ENCODE measurements around the gene COL13A1. TPM values are rescaled to one million over a fixed set of nuclear protein-coding genes. Genes with fewer than 3 reads are reported as not detected.

The COL13A1 gene
- total RNA-seq, 1 experiment from 2014 or later, result 3.6 TPM

DNA sequence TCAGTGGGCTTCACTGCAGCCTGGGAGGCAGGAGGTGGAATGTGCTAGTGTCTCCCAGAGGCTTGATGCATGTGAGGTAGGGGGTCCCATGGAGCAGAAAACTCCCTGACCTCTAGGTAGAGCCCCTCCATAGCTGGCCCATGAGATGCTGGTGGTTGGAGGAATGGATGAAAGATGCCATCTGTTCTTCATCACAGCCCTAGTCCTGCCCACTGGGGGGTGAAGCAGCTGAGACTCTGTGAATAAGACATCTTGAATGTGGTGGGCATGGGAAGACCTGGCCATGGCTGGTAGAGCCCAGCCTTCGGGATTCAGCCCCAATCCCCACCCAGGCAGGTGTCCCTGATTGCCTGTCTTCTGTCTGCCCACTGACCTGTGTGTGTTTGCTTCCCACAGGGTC lies 92.5 kb downstream of the COL13A1 start:
- Histone ChIP-seq H3K27ac (ENCODE audit: insufficient read length, low read depth, low read length) (no peak overlapping the region), H3K79me2 (ENCODE audit: insufficient read depth, low read length) (no peaks in the 10 kb centered on the region), H3K4ac (ENCODE audit: low read depth, low read length) (no peak overlapping the region), H4K20me1 (ENCODE audit: control insufficient read depth, insufficient read depth, insufficient read length) (no peaks in the 10 kb centered on the region), H2BK120ac (ENCODE audit: low read depth, low read length, poor library complexity, severe bottlenecking) (no peak overlapping the region), H2BK20ac (ENCODE audit: low read depth, low read length, poor library complexity, severe bottlenecking) (no peak overlapping the region), H4K5ac (ENCODE audit: insufficient read length, low read depth, low read length) (no peak overlapping the region), H3K4me2 (ENCODE audit: insufficient read depth, insufficient read length, low read length) (no peak overlapping the region), H2BK15ac (ENCODE audit: low read depth, low read length) (no peak overlapping the region), H3K14ac (ENCODE audit: insufficient read depth, low read length) (no peak overlapping the region), H3T11ph (ENCODE audit: low read length) (no peak overlapping the region), H3K79me1 (ENCODE audit: insufficient read depth, low read depth, low read length, poor library complexity, severe bottlenecking) (no peaks in the 10 kb centered on the region), H2AK5ac (ENCODE audit: insufficient read length, low read length) (no peak overlapping the region), H3K23me2 (ENCODE audit: insufficient read length, low read depth, low read length, poor library complexity, severe bottlenecking) (no peaks in the 10 kb centered on the region), H3K27me3 (ENCODE audit: insufficient read depth, low read length) (no peaks in the 10 kb centered on the region), H2BK5ac (ENCODE audit: insufficient read length, low read length) (no peak overlapping the region), H4K91ac (ENCODE audit: insufficient read length, low read depth, low read length) (no peak overlapping the region), H3K56ac (ENCODE audit: insufficient read length, low read depth, low read length) (no peak overlapping the region), H2BK12ac (ENCODE audit: insufficient read length, low read depth, low read length) (no peak overlapping the region), H3K9me3 (ENCODE audit: control insufficient read depth, low read depth, low read length) (no peaks in the 10 kb centered on the region), H3K23ac (ENCODE audit: insufficient read length, low read depth, low read length) (no peak overlapping the region), H2AFZ (ENCODE audit: low read length) (no peak overlapping the region), H3K18ac (ENCODE audit: insufficient read length, low read depth, low read length) (no peak overlapping the region), H3K4me1 (ENCODE audit: insufficient read depth, low read length) (no peaks in the 10 kb centered on the region), H4K8ac (replicated peaks; ENCODE audit: insufficient read length, low read depth, low read length) (no peak overlapping the region), H3K9ac (ENCODE audit: extremely low read depth, insufficient read length, low read length) (no peak overlapping the region)
- TF ChIP-seq, protein P1, sequence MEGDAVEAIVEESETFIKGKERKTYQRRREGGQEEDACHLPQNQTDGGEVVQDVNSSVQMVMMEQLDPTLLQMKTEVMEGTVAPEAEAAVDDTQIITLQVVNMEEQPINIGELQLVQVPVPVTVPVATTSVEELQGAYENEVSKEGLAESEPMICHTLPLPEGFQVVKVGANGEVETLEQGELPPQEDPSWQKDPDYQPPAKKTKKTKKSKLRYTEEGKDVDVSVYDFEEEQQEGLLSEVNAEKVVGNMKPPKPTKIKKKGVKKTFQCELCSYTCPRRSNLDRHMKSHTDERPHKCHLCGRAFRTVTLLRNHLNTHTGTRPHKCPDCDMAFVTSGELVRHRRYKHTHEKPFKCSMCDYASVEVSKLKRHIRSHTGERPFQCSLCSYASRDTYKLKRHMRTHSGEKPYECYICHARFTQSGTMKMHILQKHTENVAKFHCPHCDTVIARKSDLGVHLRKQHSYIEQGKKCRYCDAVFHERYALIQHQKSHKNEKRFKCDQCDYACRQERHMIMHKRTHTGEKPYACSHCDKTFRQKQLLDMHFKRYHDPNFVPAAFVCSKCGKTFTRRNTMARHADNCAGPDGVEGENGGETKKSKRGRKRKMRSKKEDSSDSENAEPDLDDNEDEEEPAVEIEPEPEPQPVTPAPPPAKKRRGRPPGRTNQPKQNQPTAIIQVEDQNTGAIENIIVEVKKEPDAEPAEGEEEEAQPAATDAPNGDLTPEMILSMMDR (conservative IDR thresholded peaks at IDR 0.05), result no peak
- DNase-seq, result no peak
- Mint-ChIP-seq H3K27ac (no peak overlapping the region), H3K9me3 (no peaks in the 10 kb centered on the region), H3K4me1 (peaks cover 19 to 33% of the 10 kb centered on the region in 2 experiments), H3K27me3 (ENCODE audit: low read depth) (peaks cover 10% of the 10 kb centered on the region), H3K4me3 (no peak overlapping the region), H3K36me3 (ENCODE audit: insufficient read depth in 1 of 3, low read depth in 3 of 3) (no peaks in the 10 kb centered on the region; a peak in 1 of 7 replicates)
- WGBS (ENCODE audit: extremely low coverage, insufficient read length, low lambda C conversion rate), result no CpG with 5 or more reads among the region's 1 CpG

Data from H9 (cell line).